Stimulated activated CD8-positive, alpha-beta memory T cell treated with anti-CD3 and anti-CD28 coated beads, Interleukin-12 subunit alpha, Interleukin-12 subunit beta, amount 100 ng/mL, for 24 hours (primary cell): Measurements from ENCODE around the gene CAP2.
"Not testable (repeated sequence)": the region's sequence is repeated elsewhere in the genome, so short reads cannot be mapped to it uniquely, and the experiment has no call there.

Experiments
- DNase-seq: peaks from one replicate; pipeline ENCODE4 v3.0.0-alpha.2; 2020; ENCODE audit errors: extremely low read depth

Gene CAP2

GRCh38 chr6:17501982-17502704 lies 108.7 kb downstream of the CAP2 start:
- DNase-seq: no peak

DNA sequence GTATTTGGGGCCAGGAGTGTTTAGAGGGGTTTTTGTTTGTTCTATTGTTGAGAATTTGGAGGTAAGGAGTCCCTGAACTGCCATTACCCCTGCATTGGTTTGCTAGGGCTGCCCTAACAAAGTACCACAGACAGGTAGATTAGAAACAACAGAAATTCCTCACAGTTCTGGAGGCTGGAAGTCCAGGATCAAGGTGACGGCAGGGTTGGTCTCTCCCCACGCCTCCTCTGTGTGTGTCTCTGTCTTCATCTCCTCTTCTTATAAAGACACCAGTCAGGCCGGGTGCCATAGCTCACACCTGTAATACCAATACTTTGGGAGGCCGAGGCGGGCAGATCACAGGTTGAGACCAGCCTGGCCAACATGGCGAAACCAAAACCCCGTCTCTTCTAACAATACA lies 109.7 kb downstream of the CAP2 start:
- no peak for DNase-seq

DNA sequence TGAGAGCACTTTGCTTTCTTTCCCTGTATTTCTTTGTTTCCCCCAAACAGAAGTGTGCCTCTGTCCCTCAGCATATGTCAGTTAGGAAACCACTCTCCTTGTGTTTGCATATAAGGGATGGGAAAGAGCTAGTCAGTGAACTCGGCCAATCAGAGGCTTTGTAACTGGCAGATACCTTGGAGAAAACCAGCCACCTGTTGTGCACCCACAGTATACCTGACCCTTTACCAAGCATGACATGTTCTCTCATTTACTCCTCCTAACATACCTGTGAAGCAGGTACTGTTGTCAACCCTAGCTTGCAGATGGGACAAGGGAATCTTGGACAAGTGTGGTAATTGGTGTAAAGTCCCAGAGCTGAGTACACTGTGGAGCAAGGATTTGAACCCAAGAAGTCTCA lies 110.6 kb downstream of the CAP2 start:
- no peak for DNase-seq

DNA sequence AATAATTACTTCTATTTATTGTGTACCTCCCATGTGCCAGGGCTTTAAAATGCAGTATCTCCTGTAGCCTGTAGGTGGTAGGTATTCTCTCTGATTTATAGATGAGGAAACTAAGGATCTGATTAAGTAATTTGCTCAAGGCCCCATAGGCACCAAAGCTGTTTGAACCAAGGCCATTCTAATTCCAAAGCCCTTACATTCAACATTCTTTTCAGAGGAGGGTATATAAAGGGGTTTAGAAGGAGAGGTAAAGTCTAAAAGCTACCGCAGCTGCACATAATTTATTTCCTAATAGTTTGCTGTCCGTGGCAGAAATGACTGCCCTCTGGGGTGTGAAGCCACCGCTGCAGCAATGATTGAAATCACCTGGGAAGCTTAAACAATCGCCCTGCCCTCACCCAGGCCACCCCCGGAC lies 111.7 kb downstream of the CAP2 start:
- no peak for DNase-seq

DNA sequence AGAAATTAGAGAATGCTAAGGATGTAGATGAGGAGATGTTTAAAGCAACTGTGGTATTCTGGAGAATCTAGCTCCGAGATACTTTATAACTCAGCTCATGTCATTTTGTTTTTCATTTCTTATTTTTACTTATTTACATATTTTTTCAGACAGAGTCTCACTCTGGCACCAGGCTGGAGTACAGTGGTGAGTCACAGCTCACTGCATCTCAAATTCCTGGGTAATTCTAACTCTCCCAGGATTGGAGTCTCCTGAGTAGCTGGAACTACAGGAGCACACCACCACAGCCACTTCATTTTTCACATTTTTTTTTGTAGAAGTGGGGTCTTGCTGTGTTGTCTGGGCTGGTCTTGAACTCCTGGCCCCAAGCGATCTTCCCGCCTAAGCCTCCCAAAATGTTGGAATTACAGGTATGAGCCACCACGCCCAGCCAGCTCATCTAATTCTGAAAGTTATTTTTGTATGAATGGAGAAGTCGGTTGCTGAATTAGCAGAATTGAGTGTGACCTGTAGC lies 112.4 kb downstream of the CAP2 start:
- no peak for DNase-seq

DNA sequence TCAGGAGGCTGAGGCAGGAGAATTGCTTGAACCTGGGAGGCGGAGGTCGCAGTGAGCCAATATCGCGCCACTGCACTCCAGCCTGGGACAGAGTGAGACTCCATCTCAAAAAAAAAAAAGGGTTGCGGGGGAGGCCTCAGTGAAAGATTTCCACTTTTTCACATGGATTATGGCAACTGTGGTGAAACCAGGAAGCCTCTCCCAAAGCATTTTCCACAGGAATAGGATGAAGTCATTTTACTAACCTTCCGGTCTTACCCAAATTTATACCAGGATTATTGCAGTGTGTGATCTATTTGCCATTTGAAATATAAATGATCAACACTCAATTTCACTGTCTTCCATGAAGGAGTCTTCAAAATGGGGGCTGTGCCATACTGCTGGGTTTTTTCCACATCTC lies 113.1 kb downstream of the CAP2 start:
- no peak for DNase-seq

DNA sequence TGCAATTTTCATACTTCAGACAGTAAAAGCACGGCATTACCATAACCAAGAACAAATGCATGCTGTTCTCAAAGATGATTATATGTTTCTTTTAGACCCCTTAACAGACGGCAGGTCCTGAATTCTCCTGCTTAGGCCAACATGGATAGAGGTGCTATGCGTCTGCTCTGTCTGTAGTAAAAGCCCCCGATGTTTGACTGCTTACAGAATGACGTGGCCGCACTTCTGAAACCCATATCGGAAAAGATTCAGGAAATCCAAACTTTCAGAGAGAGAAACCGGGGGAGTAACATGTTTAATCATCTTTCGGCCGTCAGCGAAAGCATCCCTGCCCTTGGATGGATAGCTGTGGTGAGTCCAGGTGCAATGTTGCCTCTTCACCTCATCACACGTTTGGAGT lies 113.6 kb downstream of the CAP2 start:
- no peak for DNase-seq

DNA sequence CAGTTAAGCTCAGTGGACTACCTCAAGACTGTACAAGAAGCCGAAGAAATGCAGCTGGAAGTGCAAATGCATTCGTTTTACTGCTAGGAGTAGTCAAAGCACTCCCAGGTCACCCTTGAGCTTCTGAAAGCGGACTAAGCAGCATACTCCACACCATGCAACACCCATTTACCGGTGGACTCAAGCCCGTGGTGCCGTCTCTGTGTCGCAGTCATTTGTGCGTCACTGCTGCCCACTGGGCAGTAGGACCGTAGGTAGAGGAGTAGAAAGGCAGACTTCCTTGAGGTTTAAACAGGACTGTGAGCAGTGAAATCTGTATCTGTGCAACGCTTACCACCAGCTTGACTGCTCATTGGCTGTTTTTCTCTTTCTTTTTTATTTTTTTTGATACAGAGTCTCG lies 117.7 kb downstream of the CAP2 start:
- DNase-seq: no peak

GRCh38 chr6:17511580-17511979 lies 118.2 kb downstream of the CAP2 start:
- DNase-seq: no peak

DNA sequence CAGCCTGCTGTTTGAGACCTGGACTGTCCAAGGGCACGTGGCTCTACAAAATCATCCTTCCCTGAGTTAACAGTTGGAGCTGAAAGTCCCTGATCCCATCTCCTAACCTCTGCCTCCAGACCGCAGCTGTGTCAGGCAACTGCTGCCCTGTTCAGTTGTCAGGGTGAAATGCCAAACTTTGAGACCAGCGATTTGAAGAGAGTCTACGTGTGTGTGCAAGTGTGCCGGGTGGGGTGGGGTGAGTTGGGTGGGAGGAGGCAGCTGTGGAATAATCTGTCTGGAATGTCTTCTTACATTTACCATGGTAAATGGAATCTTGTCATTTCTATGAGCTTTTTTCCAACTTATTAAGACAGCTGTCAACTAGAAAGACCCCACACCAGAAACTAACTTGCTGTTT lies 125.7 kb downstream of the CAP2 start:
- no peak for DNase-seq

GRCh38 chr6:17525637-17526036 lies 132.2 kb downstream of the CAP2 start:
- DNase-seq: no peak

DNA sequence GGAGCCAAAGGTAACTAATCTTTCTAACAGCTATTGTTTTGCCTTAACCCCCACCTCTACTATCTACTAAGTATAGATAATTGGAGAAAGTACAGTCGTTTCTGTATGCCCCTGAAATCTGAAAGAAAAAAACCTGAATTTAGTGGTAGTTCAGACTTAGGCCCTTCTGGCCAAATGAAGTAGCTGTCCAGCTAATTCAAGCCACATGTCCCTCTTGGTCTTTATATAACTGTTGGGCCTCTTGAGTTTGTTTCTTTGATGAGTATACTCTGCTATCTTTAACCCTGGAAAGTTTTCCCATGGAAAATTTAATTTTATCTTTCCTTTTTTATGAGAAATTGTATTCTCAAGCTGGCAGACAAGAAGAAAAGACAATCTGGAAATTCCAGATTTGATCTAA lies 133.7 kb downstream of the CAP2 start:
- DNase-seq: no peak

DNA sequence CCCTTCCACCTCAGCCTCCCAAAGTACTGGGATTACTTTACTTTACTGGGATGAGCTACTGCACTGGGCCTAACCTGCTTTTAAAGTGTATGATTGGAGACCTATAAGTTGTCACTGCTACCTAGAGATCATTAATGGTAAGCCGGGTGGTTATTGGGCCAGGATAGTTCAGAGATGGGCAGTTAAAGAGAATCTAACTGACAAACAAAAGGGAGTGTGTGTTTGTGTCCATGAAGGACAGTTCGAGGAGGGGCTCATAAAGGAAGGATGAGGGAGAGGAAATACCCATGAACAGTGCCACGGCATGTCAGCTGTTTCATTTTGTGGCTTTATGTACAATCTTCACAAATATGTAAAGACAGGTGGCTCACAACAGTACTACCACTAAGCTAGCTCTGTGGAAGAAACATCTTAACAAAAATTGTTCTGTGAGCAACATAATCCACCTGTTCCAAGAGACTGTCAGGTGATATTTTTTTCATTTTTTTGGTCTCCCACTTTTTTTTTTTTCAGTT lies 137.0 kb downstream of the CAP2 start:
- no peak for DNase-seq

- DNase-seq: no peak
Observed at GRCh38 chr6:17536586-17536985, 143.2 kb downstream of the CAP2 start.

DNA sequence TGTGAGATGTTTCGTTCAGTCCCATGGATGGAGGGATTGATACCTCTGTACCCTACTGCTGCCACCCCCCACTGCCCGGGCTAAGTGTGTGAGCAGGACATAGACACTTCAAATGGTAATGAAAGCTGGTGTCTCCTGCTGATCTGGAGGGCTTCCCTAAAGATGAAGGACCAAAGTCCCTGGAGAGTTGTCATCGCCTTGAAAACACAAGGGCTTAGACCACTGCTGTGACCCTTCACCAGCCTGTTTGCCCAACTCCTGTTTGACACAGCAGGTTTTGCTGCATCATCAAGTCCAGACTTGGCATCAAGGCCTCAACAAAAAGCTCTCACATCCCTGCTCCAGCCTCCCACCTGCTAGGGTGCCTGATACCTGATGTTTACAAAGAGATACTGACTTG lies 148.8 kb downstream of the CAP2 start:
- no peak for DNase-seq

GRCh38 chr6:17545681-17546080 lies 152.3 kb downstream of the CAP2 start:
- not testable (repeated sequence) for DNase-seq

- DNase-seq: no peak
Observed at GRCh38 chr6:17551383-17551958, 158.1 kb downstream of the CAP2 start.

GRCh38 chr6:17552861-17553260 lies 159.5 kb downstream of the CAP2 start:
- no peak for DNase-seq

- no peak for DNase-seq
Observed at GRCh38 chr6:17556014-17556413, 162.6 kb downstream of the CAP2 start.

DNA sequence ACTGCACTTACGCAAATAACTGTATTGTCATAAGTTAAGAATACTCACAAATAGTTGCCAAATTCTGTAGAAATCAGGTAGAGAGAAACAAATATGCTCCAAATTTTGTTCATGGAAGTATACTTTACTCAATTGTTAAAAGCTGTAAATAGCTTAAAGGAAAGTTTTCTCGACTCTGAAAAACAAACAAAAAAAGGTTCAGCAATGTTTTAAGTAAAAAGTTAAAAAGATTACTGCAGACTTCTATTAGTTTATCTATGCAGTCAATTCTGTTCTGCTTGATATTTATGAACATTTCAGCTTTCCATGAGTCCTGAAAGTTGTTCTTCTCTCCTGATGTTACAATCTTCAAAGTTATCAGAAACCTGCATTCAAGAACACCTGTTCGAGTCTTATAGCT lies 169.2 kb downstream of the CAP2 start:
- no peak for DNase-seq

DNA sequence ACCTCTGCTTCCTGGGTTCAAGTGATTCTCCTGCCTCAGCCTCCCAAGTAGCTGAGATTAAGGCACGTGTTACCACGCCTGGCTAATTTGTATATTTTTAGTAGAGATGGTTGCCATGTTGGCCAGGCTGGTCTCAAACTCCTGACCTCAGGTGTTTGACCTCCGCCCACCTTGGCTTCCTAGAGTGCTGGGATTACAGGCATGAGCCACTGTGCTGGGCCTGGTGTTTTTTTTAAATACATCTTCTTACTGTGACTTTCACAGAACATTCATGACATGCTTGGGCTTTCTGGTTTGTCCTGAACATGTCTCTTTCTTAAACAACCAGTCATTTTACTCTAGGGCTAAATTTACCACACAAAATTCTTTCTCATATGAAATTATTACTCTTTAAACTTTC lies 172.0 kb downstream of the CAP2 start:
- DNase-seq: no peak

DNA sequence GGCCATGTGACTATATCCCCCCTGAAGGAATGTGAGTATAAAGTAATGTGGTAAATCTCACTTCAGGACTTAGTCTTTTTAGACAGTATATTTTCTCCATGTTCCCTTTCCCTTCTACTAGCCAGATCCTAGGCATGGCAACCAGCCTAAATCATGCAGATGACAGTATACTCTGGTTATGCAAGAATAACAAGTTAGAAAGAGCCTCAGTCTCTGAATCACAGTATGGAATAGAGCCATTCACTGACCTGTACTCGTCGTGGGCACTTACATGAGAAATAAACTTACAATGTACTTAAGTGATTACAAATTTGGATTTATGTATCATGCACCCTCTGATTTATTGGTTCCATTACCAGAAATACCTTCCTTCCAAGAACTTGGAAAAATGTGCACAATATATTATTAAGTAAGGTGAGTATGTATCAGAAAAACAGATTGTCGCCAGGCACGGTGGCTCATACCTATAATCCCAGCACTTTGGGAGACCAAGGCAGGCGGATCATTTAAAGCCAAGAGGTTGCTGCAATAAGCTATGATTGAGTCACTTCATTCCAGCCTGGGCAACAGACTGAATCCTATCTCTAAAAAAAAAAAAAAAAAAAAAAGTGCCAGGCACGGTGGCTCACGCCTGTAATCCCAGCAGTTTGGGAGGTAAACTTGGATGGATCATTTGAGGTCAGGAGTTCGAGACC lies 181.6 kb downstream of the CAP2 start:
- DNase-seq: no peak

DNA sequence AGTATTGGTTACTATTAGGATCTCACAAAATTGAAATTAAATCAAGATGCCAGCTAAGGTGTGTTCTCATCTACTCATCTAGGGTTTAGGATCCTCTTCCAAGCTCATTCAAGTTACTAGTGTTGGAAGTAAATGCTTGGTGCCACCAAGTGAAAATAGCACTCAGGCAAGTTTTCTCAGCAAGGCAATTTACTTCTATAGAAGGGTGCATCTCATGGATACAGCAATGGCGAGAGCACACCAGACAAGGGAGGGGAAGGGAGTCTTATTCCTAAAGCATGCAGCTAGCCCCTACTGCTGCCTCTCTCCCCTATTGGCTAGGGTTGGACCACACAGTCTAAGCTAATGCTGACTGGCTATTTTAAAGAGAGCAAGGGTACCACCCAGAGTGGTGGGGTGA lies 183.7 kb downstream of the CAP2 start:
- DNase-seq: no peak
